ENCODE measurements around the gene JAKMIP2.

JAKMIP2 gene

GRCh38 chr5:147560718-147561331 is 221.7 kb downstream of the JAKMIP2 start (continued):
- TF ChIP-seq TSHZ2 (CRISPR knock-in tag; IDR thresholded peaks at IDR 0.05) (no peak), ZFP3 (CRISPR knock-in tag; IDR thresholded peaks at IDR 0.05) (no peak), POU6F1 (CRISPR knock-in tag; IDR thresholded peaks at IDR 0.05; ENCODE audit: borderline replicate concordance, low read depth) (no peak), PPARA (CRISPR knock-in tag; IDR thresholded peaks at IDR 0.05; ENCODE audit: borderline replicate concordance) (no peak)

- TF ChIP-seq CSRNP3 (CRISPR knock-in tag; IDR thresholded peaks at IDR 0.05): no peak
- no peak for TF ChIP-seq ZNF565 (CRISPR knock-in tag; conservative IDR thresholded peaks at IDR 0.05; ENCODE audit: low read depth)
- TF ChIP-seq ISL1 (CRISPR knock-in tag; IDR thresholded peaks at IDR 0.05): no peak
- no peak for TF ChIP-seq POU6F1 (CRISPR knock-in tag; IDR thresholded peaks at IDR 0.05; ENCODE audit: borderline replicate concordance, low read depth)
- TF ChIP-seq ZNF8 (CRISPR knock-in tag; IDR thresholded peaks at IDR 0.05): no peak
- no peak for TF ChIP-seq OSR1 (CRISPR knock-in tag; IDR thresholded peaks at IDR 0.05)
These were observed 222.8 kb downstream of the JAKMIP2 start for GRCh38 chr5:147559749-147560148.

GRCh38 chr5:147558826-147559225 is 223.7 kb downstream of the JAKMIP2 start:
- TF ChIP-seq PATZ1 (CRISPR knock-in tag; IDR thresholded peaks at IDR 0.05; ENCODE audit: borderline replicate concordance) (no peak), CSDC2 (CRISPR knock-in tag; IDR thresholded peaks at IDR 0.05) (no peak), ZFP3 (CRISPR knock-in tag; IDR thresholded peaks at IDR 0.05) (no peak), ZNF8 (CRISPR knock-in tag; IDR thresholded peaks at IDR 0.05) (no peak), ESRRG (CRISPR knock-in tag; IDR thresholded peaks at IDR 0.05) (no peak), TSHZ2 (CRISPR knock-in tag; IDR thresholded peaks at IDR 0.05) (no peak), OSR1 (CRISPR knock-in tag; IDR thresholded peaks at IDR 0.05) (no peak), POU6F1 (CRISPR knock-in tag; IDR thresholded peaks at IDR 0.05; ENCODE audit: borderline replicate concordance, low read depth) (no peak), GLIS3 (CRISPR knock-in tag; IDR thresholded peaks at IDR 0.05) (no peak), ISL1 (CRISPR knock-in tag; IDR thresholded peaks at IDR 0.05) (no peak), TOX (CRISPR knock-in tag; IDR thresholded peaks at IDR 0.05; ENCODE audit: borderline replicate concordance) (no peak), SNAI2 (CRISPR knock-in tag; IDR thresholded peaks at IDR 0.05) (no peak), ZC3H10 (CRISPR knock-in tag; IDR thresholded peaks at IDR 0.05) (no peak)
- ATAC-seq: peak; percentile 79

More at GRCh38 chr5:147559749-147560148, 222.8 kb downstream of the JAKMIP2 start:
- ATAC-seq: peak; percentile 68

Data from SK-N-SH treated with all-trans-retinoic acid at 6 μM for 48 hours (cell line).